HUES64 (cell line): ENCODE measurements around the gene MCOLN3.
"Not testable (repeated sequence)": the region's sequence is repeated elsewhere in the genome, so short reads cannot be mapped to it uniquely, and the experiment has no call there.

ENCODE experiments used
- H3K27ac ChIP-seq: 2 replicates; pipeline ENCODE4 v1.7.0; 2013; ENCODE audit warnings: low read depth, low read length, inconsistent platforms
- H3K27me3 ChIP-seq: 2 replicates; pipeline ENCODE4 v1.6.1; 2013; ENCODE audit warnings: mild to moderate bottlenecking, low read length; ENCODE audit not compliant: insufficient read depth
- H3K36me3 ChIP-seq: 2 replicates; pipeline ENCODE4 v1.6.1; 2013; ENCODE audit warnings: mild to moderate bottlenecking, low read length; ENCODE audit not compliant: insufficient read depth
- H3K4me1 ChIP-seq: 2 replicates; pipeline ENCODE4 v1.6.1; 2013; ENCODE audit warnings: mild to moderate bottlenecking, low read length, moderate library complexity; ENCODE audit not compliant: insufficient read depth
- H3K4me3 ChIP-seq: 2 replicates; pipeline ENCODE4 v1.5.1; 2013; ENCODE audit warnings: mild to moderate bottlenecking, low read length, moderate library complexity
- H3K9ac ChIP-seq: 2 replicates; pipeline ENCODE4 v1.6.1; 2013; ENCODE audit warnings: mild to moderate bottlenecking, low read depth, low read length
- H3K9me3 ChIP-seq: 2 replicates; pipeline ENCODE4 v1.6.1; 2013; ENCODE audit warnings: low read depth, low read length; ENCODE audit not compliant: insufficient read depth
- WGBS: fragments of 150-250, 120-280 bp; methylation state at CpG from one replicate; pipeline ENCODE4 v1.1.7; 2013; ENCODE audit warnings: missing lambda C conversion rate; 5-methylcytosine and 5-hydroxymethylcytosine counted together

MCOLN3 gene

GRCh38 chr1:85019994-85020393 lies 28.3 kb downstream of the MCOLN3 start:
- H3K27ac ChIP-seq = no peak overlapping the region
- no peak overlapping the region for H3K9ac ChIP-seq
- no peaks in the 10 kb centered on the region for H3K27me3 ChIP-seq
- no peaks in the 10 kb centered on the region for H3K36me3 ChIP-seq
- no peak overlapping the region for H3K4me3 ChIP-seq
- H3K9me3 ChIP-seq = no peaks in the 10 kb centered on the region
- 91% methylated on average over 4 of the region's 4 CpGs for whole genome bisulfite sequencing
- H3K4me1 ChIP-seq = no peaks in the 10 kb centered on the region

- no peak overlapping the region for H3K27ac ChIP-seq
- H3K4me3 ChIP-seq = no peak overlapping the region
- no peaks in the 10 kb centered on the region for H3K9me3 ChIP-seq
- 100% methylated on average over 1 of the region's 1 CpG for WGBS
- H3K4me1 ChIP-seq = no peaks in the 10 kb centered on the region
- no peaks in the 10 kb centered on the region for H3K36me3 ChIP-seq
- no peaks in the 10 kb centered on the region for H3K27me3 ChIP-seq
- H3K9ac ChIP-seq = no peak overlapping the region
Measured at GRCh38 chr1:85015826-85016225, 32.5 kb downstream of the MCOLN3 start.

GRCh38 chr1:85005641-85006040 lies 42.7 kb downstream of the MCOLN3 start:
- 100% methylated on average over 1 of the region's 1 CpG for WGBS
- H3K4me1 ChIP-seq, H3K27ac ChIP-seq, H3K9me3 ChIP-seq, H3K9ac ChIP-seq, H3K36me3 ChIP-seq, H3K4me3 ChIP-seq: not testable (repeated sequence)
- H3K27me3 ChIP-seq = peaks cover 21% of the 10 kb centered on the region

GRCh38 chr1:85001742-85002141 lies 46.6 kb downstream of the MCOLN3 start:
- Histone ChIP-seq H3K27me3 (peaks cover 58% of the 10 kb centered on the region), H3K27ac (no peak overlapping the region), H3K9me3 (no peaks in the 10 kb centered on the region), H3K9ac (no peak overlapping the region), H3K36me3 (no peaks in the 10 kb centered on the region), H3K4me3 (no peak overlapping the region), H3K4me1 (0 out of 2 replicates have a peak, but pooled peaks cover 4% of the 10 kb centered on the region)

GRCh38 chr1:84998642-84999280 lies 49.5 kb downstream of the MCOLN3 start:
- H3K4me1 ChIP-seq = 0 out of 2 replicates have a peak, but pooled peaks cover 4% of the 10 kb centered on the region
- H3K27ac ChIP-seq = no peak overlapping the region
- peak overlapping the region; percentile 58 for H3K4me3 ChIP-seq
- H3K9me3 ChIP-seq = no peaks in the 10 kb centered on the region
- no peaks in the 10 kb centered on the region for H3K36me3 ChIP-seq
- H3K9ac ChIP-seq = no peak overlapping the region
- 41% methylated on average over 14 of the region's 14 CpGs for WGBS
- H3K27me3 ChIP-seq = peaks cover 84% of the 10 kb centered on the region

- WGBS = 2% methylated on average over 58 of the region's 58 CpGs
- 0 out of 2 replicates have a peak, but pooled peaks cover 4% of the 10 kb centered on the region for H3K4me1 ChIP-seq
Measured at GRCh38 chr1:84997667-84998600, 50.4 kb downstream of the MCOLN3 start.

GRCh38 chr1:84996846-84997666 lies 51.2 kb downstream of the MCOLN3 start, which contains the start of gene MCOLN2:
MCOLN2 (minus strand) TSS chr1:84997113; CDS start chr1:84996872, 241 bp downstream.
- no peak within 1 kb of the TSS for H3K27ac ChIP-seq
- H3K4me1 ChIP-seq = 0 out of 2 replicates have a peak, but pooled peaks cover 4% of the 10 kb centered on the region
- no peaks in the 10 kb centered on the region for H3K9me3 ChIP-seq
- peak within 1 kb of the TSS; percentile 57 for H3K9ac ChIP-seq
- peaks cover 81% of the 10 kb centered on the region for H3K27me3 ChIP-seq
- no peaks in the 10 kb centered on the region for H3K36me3 ChIP-seq
- peak within 1 kb of the TSS; percentile 58 for H3K4me3 ChIP-seq
- under 1% methylated on average over 87 of the region's 87 CpGs for WGBS

More at GRCh38 chr1:84997667-84998600, 50.4 kb downstream of the MCOLN3 start:
- Histone ChIP-seq H3K27ac (no peak overlapping the region), H3K9ac (no peak overlapping the region), H3K4me3 (peak overlapping the region; percentile 58), H3K36me3 (no peaks in the 10 kb centered on the region), H3K27me3 (peaks cover 82% of the 10 kb centered on the region), H3K9me3 (no peaks in the 10 kb centered on the region)

GRCh38 chr1:84995484-84996334 lies 52.6 kb downstream of the MCOLN3 start:
- WGBS = 92% methylated on average over 10 of the region's 10 CpGs
- Histone ChIP-seq H3K4me3 (no peak overlapping the region), H3K9me3 (no peaks in the 10 kb centered on the region), H3K27me3 (peaks cover 72% of the 10 kb centered on the region), H3K9ac (no peak overlapping the region), H3K27ac (no peak overlapping the region), H3K36me3 (no peaks in the 10 kb centered on the region), H3K4me1 (0 out of 2 replicates have a peak, but pooled peaks cover 4% of the 10 kb centered on the region)

GRCh38 chr1:84991097-84991920 lies 57.0 kb downstream of the MCOLN3 start:
- H3K9me3 ChIP-seq = no peaks in the 10 kb centered on the region
- 76% methylated on average over 8 of the region's 8 CpGs for WGBS
- H3K4me1 ChIP-seq = no peaks in the 10 kb centered on the region
- H3K27me3 ChIP-seq = peaks cover 29% of the 10 kb centered on the region
- no peaks in the 10 kb centered on the region for H3K36me3 ChIP-seq
- H3K9ac ChIP-seq = no peak overlapping the region
- no peak overlapping the region for H3K4me3 ChIP-seq
- no peak overlapping the region for H3K27ac ChIP-seq
